ENCODE data around the gene CDK14. TPM values are rescaled to one million over a fixed set of nuclear protein-coding genes. Genes with fewer than 3 reads are reported as not detected.

The CDK14 gene
- total RNA-seq, 2 donors from 2014 or later = 8.7 to 13.4 TPM

GRCh38 chr7:90669492-90669891 is 73.4 kb downstream of the CDK14 start:
- Mint-ChIP-seq H3K27ac (no peak overlapping the region), H3K9me3 (no peaks in the 10 kb centered on the region), H3K27me3 (ENCODE audit: insufficient read depth) (no peaks in the 10 kb centered on the region), H3K4me3 (no peak overlapping the region), H3K4me1 (peaks cover 9% of the 10 kb centered on the region), H3K36me3 (ENCODE audit: low read depth) (no peaks in the 10 kb centered on the region)
- H3K36me3 ChIP-seq (ENCODE audit: control insufficient read depth, insufficient read depth, low read length) = no peaks in the 10 kb centered on the region
- H3K27me3 ChIP-seq (ENCODE audit: control insufficient read depth, insufficient read depth, low read length, poor library complexity, severe bottlenecking) = no peaks in the 10 kb centered on the region
- no peak for TF ChIP-seq CTCF (conservative IDR thresholded peaks at IDR 0.05)
- no peak overlapping the region for H3K4me3 ChIP-seq (ENCODE audit: low read length)
- H3K9me3 ChIP-seq (ENCODE audit: control insufficient read depth, low read length) = no peaks in the 10 kb centered on the region
- no peak overlapping the region for H3K27ac ChIP-seq (ENCODE audit: low read depth, low read length)
- peaks cover 3% of the 10 kb centered on the region for H3K4me1 ChIP-seq (ENCODE audit: control insufficient read depth, insufficient read depth, low read length)
- no peak for DNase-seq
- 96 to 100% methylated on average over 1 of the region's 1 CpG for WGBS, 2 experiments (ENCODE audit: insufficient coverage in 1 of 2, insufficient read length in 1 of 2)
- H3K9ac ChIP-seq (ENCODE audit: extremely low read depth, low read length, poor library complexity, severe bottlenecking) = no peak overlapping the region

GRCh38 chr7:90671571-90671970 is 75.5 kb downstream of the CDK14 start:
- no peak for TF ChIP-seq CTCF (conservative IDR thresholded peaks at IDR 0.05)
- Histone ChIP-seq H3K4me3 (ENCODE audit: low read length) (no peak overlapping the region), H3K9me3 (ENCODE audit: control insufficient read depth, low read length) (no peaks in the 10 kb centered on the region), H3K9ac (ENCODE audit: extremely low read depth, low read length, poor library complexity, severe bottlenecking) (no peak overlapping the region), H3K4me1 (ENCODE audit: control insufficient read depth, insufficient read depth, low read length) (peaks cover 7% of the 10 kb centered on the region), H3K36me3 (ENCODE audit: control insufficient read depth, insufficient read depth, low read length) (no peaks in the 10 kb centered on the region), H3K27ac (ENCODE audit: low read depth, low read length) (no peak overlapping the region), H3K27me3 (ENCODE audit: control insufficient read depth, insufficient read depth, low read length, poor library complexity, severe bottlenecking) (peaks cover 16% of the 10 kb centered on the region)
- Mint-ChIP-seq H3K27ac (no peak overlapping the region), H3K4me3 (no peak overlapping the region), H3K27me3 (ENCODE audit: insufficient read depth) (peaks cover 7% of the 10 kb centered on the region), H3K4me1 (peaks cover 9% of the 10 kb centered on the region), H3K9me3 (no peaks in the 10 kb centered on the region), H3K36me3 (ENCODE audit: low read depth) (no peaks in the 10 kb centered on the region)
- WGBS, 2 experiments (ENCODE audit: insufficient coverage in 1 of 2, insufficient read length in 1 of 2) = 81 to 92% methylated on average over 1 to 2 of the region's 2 CpGs
- no peak for DNase-seq

- Mint-ChIP-seq H3K4me3 (no peak overlapping the region), H3K27ac (no peak overlapping the region), H3K27me3 (ENCODE audit: insufficient read depth) (peaks cover 11% of the 10 kb centered on the region), H3K4me1 (peaks cover 10% of the 10 kb centered on the region), H3K36me3 (ENCODE audit: low read depth) (no peaks in the 10 kb centered on the region), H3K9me3 (no peaks in the 10 kb centered on the region)
- peaks cover 22% of the 10 kb centered on the region for H3K27me3 ChIP-seq (ENCODE audit: control insufficient read depth, insufficient read depth, low read length, poor library complexity, severe bottlenecking)
- no peak overlapping the region for H3K4me3 ChIP-seq (ENCODE audit: low read length)
- no peak for DNase-seq
- WGBS, 2 experiments (ENCODE audit: insufficient coverage in 1 of 2, insufficient read length in 1 of 2) = 96% methylated on average over 2 of the region's 2 CpGs; no CpG with 5 or more reads in 1 of the 2 experiments
- H3K36me3 ChIP-seq (ENCODE audit: control insufficient read depth, insufficient read depth, low read length) = no peaks in the 10 kb centered on the region
- H3K9ac ChIP-seq (ENCODE audit: extremely low read depth, low read length, poor library complexity, severe bottlenecking) = no peak overlapping the region
- TF ChIP-seq CTCF (conservative IDR thresholded peaks at IDR 0.05) = no peak
- H3K27ac ChIP-seq (ENCODE audit: low read depth, low read length) = no peak overlapping the region
- no peaks in the 10 kb centered on the region for H3K9me3 ChIP-seq (ENCODE audit: control insufficient read depth, low read length)
- H3K4me1 ChIP-seq (ENCODE audit: control insufficient read depth, insufficient read depth, low read length) = peaks cover 7% of the 10 kb centered on the region
Observed at GRCh38 chr7:90672210-90672609, 76.1 kb downstream of the CDK14 start.
